ENCODE data around the gene HOMER1. TPM values are rescaled to one million over a fixed set of nuclear protein-coding genes. Genes with fewer than 3 reads are reported as not detected.

HOMER1 gene
- total and polyA plus RNA-seq, 5 donors from 2014 or later, result 0.02 to 1.9 (median 0.44) TPM

- Histone ChIP-seq H3K9me3 (ENCODE audit: control insufficient read depth in 2 of 2, low read length in 2 of 2) (no peaks in the 10 kb centered on the region), H3K4me3 (ENCODE audit: low read depth, low read length) (no peak overlapping the region), H3K27ac (ENCODE audit: insufficient read depth, low read length, poor library complexity, severe bottlenecking) (no peak overlapping the region), H3K4me1 (ENCODE audit: control insufficient read depth, insufficient read depth, low read length, poor library complexity, severe bottlenecking) (no peaks in the 10 kb centered on the region), H3K36me3 (ENCODE audit: control insufficient read depth, insufficient read depth, low read length) (no peaks in the 10 kb centered on the region), H3K27me3 (ENCODE audit: control insufficient read depth, insufficient read depth, low read length) (peaks cover 2% of the 10 kb centered on the region)
- peaks cover 25% of the 10 kb centered on the region for H3K27me3 Mint-ChIP-seq
- H3K36me3 Mint-ChIP-seq, result no peaks in the 10 kb centered on the region
- DNase-seq (no peak), ATAC-seq (ENCODE audit: low read depth in 2 of 2) (no peak)
- H3K9me3 Mint-ChIP-seq, result no peaks in the 10 kb centered on the region
- H3K4me1 Mint-ChIP-seq, result peaks cover 0 to 5% (median 0%) of the 10 kb centered on the region in 4 donors
- H3K4me3 Mint-ChIP-seq, result no peak overlapping the region
- no peak overlapping the region for H3K27ac Mint-ChIP-seq
Observed at GRCh38 chr5:79464278-79464677, 49.7 kb downstream of the HOMER1 start.

- Mint-ChIP-seq H3K27ac (no peak overlapping the region), H3K36me3 (peaks cover 3% of the 10 kb centered on the region), H3K27me3 (peaks cover 25% of the 10 kb centered on the region), H3K4me1 (peaks cover 0 to 3% (median 0%) of the 10 kb centered on the region in 4 donors), H3K4me3 (no peak overlapping the region), H3K9me3 (peaks cover 0 to 4% (median 0%) of the 10 kb centered on the region in 7 donors)
- no peak overlapping the region for H3K27ac ChIP-seq (ENCODE audit: insufficient read depth, low read length, poor library complexity, severe bottlenecking)
- DNase-seq (no peak), ATAC-seq (ENCODE audit: low read depth in 2 of 2) (no peak)
- no peaks in the 10 kb centered on the region for H3K27me3 ChIP-seq (ENCODE audit: control insufficient read depth, insufficient read depth, low read length)
- H3K36me3 ChIP-seq (ENCODE audit: control insufficient read depth, insufficient read depth, low read length), result no peaks in the 10 kb centered on the region
- H3K9me3 ChIP-seq (ENCODE audit: control insufficient read depth in 2 of 2, low read length in 2 of 2), result no peaks in the 10 kb centered on the region
- no peaks in the 10 kb centered on the region for H3K4me1 ChIP-seq (ENCODE audit: control insufficient read depth, insufficient read depth, low read length, poor library complexity, severe bottlenecking)
- H3K4me3 ChIP-seq (ENCODE audit: low read depth, low read length), result no peak overlapping the region
Observed at GRCh38 chr5:79459626-79460025, 54.3 kb downstream of the HOMER1 start.

GRCh38 chr5:79456890-79457583 lies 56.9 kb downstream of the HOMER1 start:
- Histone ChIP-seq H3K4me3 (ENCODE audit: low read depth, low read length) (no peak overlapping the region), H3K27me3 (ENCODE audit: control insufficient read depth, insufficient read depth, low read length) (peaks cover 2% of the 10 kb centered on the region), H3K4me1 (ENCODE audit: control insufficient read depth, insufficient read depth, low read length, poor library complexity, severe bottlenecking) (no peaks in the 10 kb centered on the region), H3K9me3 (ENCODE audit: control insufficient read depth in 2 of 2, low read length in 2 of 2) (no peaks in the 10 kb centered on the region), H3K27ac (ENCODE audit: insufficient read depth, low read length, poor library complexity, severe bottlenecking) (no peak overlapping the region), H3K36me3 (ENCODE audit: control insufficient read depth, insufficient read depth, low read length) (no peaks in the 10 kb centered on the region)
- no peak overlapping the region for H3K4me3 Mint-ChIP-seq
- H3K27ac Mint-ChIP-seq, result no peak overlapping the region
- peaks cover 9% of the 10 kb centered on the region for H3K27me3 Mint-ChIP-seq
- H3K9me3 Mint-ChIP-seq, result peaks cover 0 to 4% (median 0%) of the 10 kb centered on the region in 7 donors
- no peaks in the 10 kb centered on the region for H3K4me1 Mint-ChIP-seq
- DNase-seq (peak in 1 of 3 donors; percentile 42), ATAC-seq (ENCODE audit: low read depth in 2 of 2) (no peak)
- H3K36me3 Mint-ChIP-seq, result peaks cover 3% of the 10 kb centered on the region

GRCh38 chr5:79456400-79456799 lies 57.5 kb downstream of the HOMER1 start:
- Histone ChIP-seq H3K4me1 (ENCODE audit: control insufficient read depth, insufficient read depth, low read length, poor library complexity, severe bottlenecking) (no peaks in the 10 kb centered on the region), H3K36me3 (ENCODE audit: control insufficient read depth, insufficient read depth, low read length) (no peaks in the 10 kb centered on the region), H3K9me3 (ENCODE audit: control insufficient read depth in 2 of 2, low read length in 2 of 2) (no peaks in the 10 kb centered on the region), H3K4me3 (ENCODE audit: low read depth, low read length) (no peak overlapping the region), H3K27me3 (ENCODE audit: control insufficient read depth, insufficient read depth, low read length) (peaks cover 2% of the 10 kb centered on the region), H3K27ac (ENCODE audit: insufficient read depth, low read length, poor library complexity, severe bottlenecking) (no peak overlapping the region)
- no peak for ATAC-seq (ENCODE audit: low read depth in 2 of 2)
- H3K4me1 Mint-ChIP-seq, result no peaks in the 10 kb centered on the region
- H3K4me3 Mint-ChIP-seq, result no peak overlapping the region
- no peak for DNase-seq
- H3K27ac Mint-ChIP-seq, result no peak overlapping the region
- peaks cover 3% of the 10 kb centered on the region for H3K36me3 Mint-ChIP-seq
- peaks cover 9% of the 10 kb centered on the region for H3K27me3 Mint-ChIP-seq
- H3K9me3 Mint-ChIP-seq, result peaks cover 0 to 4% (median 0%) of the 10 kb centered on the region in 7 donors

GRCh38 chr5:79454043-79454442 lies 59.9 kb downstream of the HOMER1 start:
- no peaks in the 10 kb centered on the region for H3K4me1 ChIP-seq (ENCODE audit: control insufficient read depth, insufficient read depth, low read length, poor library complexity, severe bottlenecking)
- Mint-ChIP-seq H3K4me3 (no peak overlapping the region), H3K4me1 (no peaks in the 10 kb centered on the region), H3K27me3 (peaks cover 9% of the 10 kb centered on the region), H3K36me3 (peaks cover 3% of the 10 kb centered on the region), H3K9me3 (peaks cover 0 to 4% (median 0%) of the 10 kb centered on the region in 7 donors), H3K27ac (no peak overlapping the region)
- ATAC-seq (ENCODE audit: low read depth in 2 of 2) (no peak), DNase-seq (no peak)
- no peaks in the 10 kb centered on the region for H3K9me3 ChIP-seq (ENCODE audit: control insufficient read depth in 2 of 2, low read length in 2 of 2)
- H3K27me3 ChIP-seq (ENCODE audit: control insufficient read depth, insufficient read depth, low read length), result peaks cover 3% of the 10 kb centered on the region
- no peak overlapping the region for H3K4me3 ChIP-seq (ENCODE audit: low read depth, low read length)
- no peaks in the 10 kb centered on the region for H3K36me3 ChIP-seq (ENCODE audit: control insufficient read depth, insufficient read depth, low read length)
- no peak overlapping the region for H3K27ac ChIP-seq (ENCODE audit: insufficient read depth, low read length, poor library complexity, severe bottlenecking)

DNA sequence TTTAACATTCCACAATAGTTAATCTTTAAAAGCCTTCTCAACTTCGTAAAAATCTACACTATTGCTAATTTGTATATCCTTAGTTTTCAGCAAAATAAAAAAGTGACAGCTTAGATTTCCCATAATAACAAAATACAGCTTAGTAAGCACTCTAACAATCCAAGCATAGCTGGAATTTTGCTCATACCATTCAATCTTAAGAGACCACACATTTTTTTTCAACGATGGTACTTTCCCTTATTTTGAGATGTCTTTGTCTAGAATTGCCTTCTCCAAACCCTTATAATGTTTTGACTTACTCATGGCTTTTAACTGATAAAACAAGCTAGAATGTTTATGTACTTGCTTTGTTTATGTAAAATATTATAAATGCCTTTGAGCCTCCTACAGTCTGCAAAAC lies 65.6 kb downstream of the HOMER1 start:
- H3K4me3 ChIP-seq (ENCODE audit: low read depth, low read length), result no peak overlapping the region
- no peak for ATAC-seq (ENCODE audit: low read depth in 2 of 2)

GRCh38 chr5:79436821-79437220 lies 77.1 kb downstream of the HOMER1 start:
- Mint-ChIP-seq H3K27ac (no peak overlapping the region), H3K9me3 (peaks cover 0 to 2% (median 0%) of the 10 kb centered on the region in 7 donors), H3K4me1 (no peaks in the 10 kb centered on the region), H3K4me3 (no peak overlapping the region), H3K36me3 (no peaks in the 10 kb centered on the region), H3K27me3 (peaks cover 6% of the 10 kb centered on the region)
- Histone ChIP-seq H3K36me3 (ENCODE audit: control insufficient read depth, insufficient read depth, low read length) (no peaks in the 10 kb centered on the region), H3K4me1 (ENCODE audit: control insufficient read depth, insufficient read depth, low read length, poor library complexity, severe bottlenecking) (no peaks in the 10 kb centered on the region), H3K27me3 (ENCODE audit: control insufficient read depth, insufficient read depth, low read length) (no peaks in the 10 kb centered on the region), H3K9me3 (ENCODE audit: control insufficient read depth in 2 of 2, low read length in 2 of 2) (no peaks in the 10 kb centered on the region), H3K27ac (ENCODE audit: insufficient read depth, low read length, poor library complexity, severe bottlenecking) (no peak overlapping the region), H3K4me3 (ENCODE audit: low read depth, low read length) (no peak overlapping the region)
- no peak for ATAC-seq (ENCODE audit: low read depth in 2 of 2)
- no peak for DNase-seq

More for the DNA sequence above, 65.6 kb downstream of the HOMER1 start:
- Mint-ChIP-seq H3K4me3 (no peak overlapping the region), H3K27ac (no peak overlapping the region), H3K36me3 (no peaks in the 10 kb centered on the region), H3K4me1 (no peaks in the 10 kb centered on the region), H3K9me3 (no peaks in the 10 kb centered on the region), H3K27me3 (peaks cover 5% of the 10 kb centered on the region)
- no peak for DNase-seq
- Histone ChIP-seq H3K27me3 (ENCODE audit: control insufficient read depth, insufficient read depth, low read length) (peaks cover 4% of the 10 kb centered on the region), H3K27ac (ENCODE audit: insufficient read depth, low read length, poor library complexity, severe bottlenecking) (no peak overlapping the region), H3K36me3 (ENCODE audit: control insufficient read depth, insufficient read depth, low read length) (no peaks in the 10 kb centered on the region), H3K9me3 (ENCODE audit: control insufficient read depth in 2 of 2, low read length in 2 of 2) (no peaks in the 10 kb centered on the region), H3K4me1 (ENCODE audit: control insufficient read depth, insufficient read depth, low read length, poor library complexity, severe bottlenecking) (no peaks in the 10 kb centered on the region)

DNA sequence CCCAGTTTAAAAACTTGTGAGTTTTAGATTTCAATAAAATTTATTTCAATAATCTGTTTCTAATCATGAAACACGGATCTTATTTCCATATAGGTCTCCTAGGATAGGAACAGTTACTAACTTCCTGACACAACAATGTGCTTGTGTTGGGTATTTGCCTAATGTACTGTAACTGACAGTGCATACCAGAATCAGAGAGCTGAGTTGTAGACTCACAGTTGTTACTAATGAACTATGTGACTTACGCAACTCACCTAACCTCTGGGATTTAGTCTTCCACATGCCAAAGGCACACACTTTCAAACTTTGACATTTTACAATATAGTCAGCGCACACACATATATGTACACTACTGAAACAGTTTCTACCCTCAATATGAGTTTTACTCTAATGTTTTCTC lies 77.7 kb downstream of the HOMER1 start:
- Mint-ChIP-seq H3K4me3 (no peak overlapping the region), H3K4me1 (no peaks in the 10 kb centered on the region), H3K27me3 (peaks cover 6% of the 10 kb centered on the region), H3K9me3 (peaks cover 0 to 2% (median 0%) of the 10 kb centered on the region in 7 donors), H3K27ac (no peak overlapping the region), H3K36me3 (no peaks in the 10 kb centered on the region)
- no peaks in the 10 kb centered on the region for H3K4me1 ChIP-seq (ENCODE audit: control insufficient read depth, insufficient read depth, low read length, poor library complexity, severe bottlenecking)
- ATAC-seq (ENCODE audit: low read depth in 2 of 2) (no peak), DNase-seq (no peak)
- no peaks in the 10 kb centered on the region for H3K27me3 ChIP-seq (ENCODE audit: control insufficient read depth, insufficient read depth, low read length)
- H3K36me3 ChIP-seq (ENCODE audit: control insufficient read depth, insufficient read depth, low read length), result no peaks in the 10 kb centered on the region
- no peak overlapping the region for H3K27ac ChIP-seq (ENCODE audit: insufficient read depth, low read length, poor library complexity, severe bottlenecking)
- no peaks in the 10 kb centered on the region for H3K9me3 ChIP-seq (ENCODE audit: control insufficient read depth in 2 of 2, low read length in 2 of 2)
- no peak overlapping the region for H3K4me3 ChIP-seq (ENCODE audit: low read depth, low read length)
